HG03108 (cell line): ENCODE measurements around the gene TECPR2.
"Not testable (repeated sequence)": the region's sequence is repeated elsewhere in the genome, so short reads cannot be mapped to it uniquely, and the experiment has no call there.

Experiments
- ATAC-seq: cut with Tn5 transposase; IDR thresholded peaks from one replicate; pipeline ENCODE4 v1.9.1; 2021; ENCODE audit warnings: moderate library complexity; ENCODE audit not compliant: unreplicated experiment

TECPR2 gene

DNA sequence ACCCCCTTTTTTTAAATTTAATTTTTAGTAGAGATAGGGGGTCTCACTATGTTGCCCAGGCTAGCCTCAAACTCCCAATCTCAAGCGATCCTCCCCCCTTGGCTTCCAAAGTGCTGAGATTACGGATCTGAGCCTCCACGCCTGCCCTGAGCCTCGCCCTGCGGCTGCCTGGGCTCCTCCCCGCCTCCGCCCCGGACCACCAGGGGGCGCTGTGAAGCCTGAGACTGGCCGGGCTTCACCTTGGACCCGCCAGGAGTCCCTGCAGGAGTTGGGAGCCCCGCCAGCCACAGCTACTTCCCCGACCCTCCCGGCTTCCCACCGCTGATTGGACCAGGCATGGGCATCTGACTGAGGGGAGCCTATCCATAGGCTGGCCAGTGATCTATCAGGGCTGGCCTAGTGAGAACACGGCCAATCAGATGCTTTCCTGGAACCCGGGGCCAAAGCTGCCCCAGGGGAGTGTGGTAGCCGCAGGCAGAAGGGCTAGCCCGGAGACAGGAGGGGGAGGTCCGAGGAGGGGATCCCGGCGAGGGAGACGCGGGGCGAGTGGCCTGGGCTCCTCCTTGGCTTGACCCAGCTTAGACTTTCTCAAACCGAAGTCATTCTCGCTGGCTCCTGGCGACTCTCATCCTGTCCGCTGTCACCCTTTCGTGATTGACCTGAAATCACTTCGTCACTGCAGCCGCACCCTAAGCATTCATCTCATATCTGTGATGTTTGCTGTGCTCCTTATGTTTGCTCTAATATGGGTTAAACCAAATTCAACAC is 161.9 kb downstream of the TECPR2 start:
- peak; percentile 97 for ATAC-seq

DNA sequence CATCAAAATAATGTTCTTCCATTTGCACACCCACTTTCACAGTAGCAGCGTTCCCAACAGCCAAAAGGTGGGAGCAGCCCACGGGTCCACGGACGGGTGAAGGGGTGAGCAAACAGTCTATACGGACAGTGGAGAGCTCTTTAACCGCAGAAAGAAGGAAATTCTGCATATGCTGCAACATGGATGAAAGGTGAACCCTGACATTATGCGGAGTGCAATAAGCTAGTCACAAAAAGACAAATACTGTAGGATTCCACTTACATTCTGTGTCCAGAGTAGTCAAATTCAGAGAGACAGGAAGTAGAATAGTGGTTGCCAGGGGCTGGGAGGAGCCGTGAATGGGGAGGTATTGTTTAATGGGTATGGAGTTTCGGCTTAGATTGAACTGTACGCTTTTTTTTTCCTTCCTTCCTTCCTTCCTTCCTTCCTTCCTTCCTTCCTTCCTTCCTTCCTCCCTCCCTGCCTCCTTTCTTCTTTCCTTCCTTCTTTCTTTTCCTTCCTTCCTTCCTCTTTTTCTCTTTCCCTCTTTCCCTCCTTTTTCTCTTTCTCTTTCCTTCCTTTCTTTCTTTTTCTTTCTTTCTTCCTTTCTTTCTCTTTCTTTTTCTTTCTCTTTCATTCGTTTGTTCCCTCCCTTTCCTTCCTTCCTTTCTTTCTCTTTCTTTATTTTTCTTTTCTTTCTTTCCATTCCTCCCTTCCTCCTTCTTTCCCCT is 162.6 kb downstream of the TECPR2 start:
- ATAC-seq, result no peak

DNA sequence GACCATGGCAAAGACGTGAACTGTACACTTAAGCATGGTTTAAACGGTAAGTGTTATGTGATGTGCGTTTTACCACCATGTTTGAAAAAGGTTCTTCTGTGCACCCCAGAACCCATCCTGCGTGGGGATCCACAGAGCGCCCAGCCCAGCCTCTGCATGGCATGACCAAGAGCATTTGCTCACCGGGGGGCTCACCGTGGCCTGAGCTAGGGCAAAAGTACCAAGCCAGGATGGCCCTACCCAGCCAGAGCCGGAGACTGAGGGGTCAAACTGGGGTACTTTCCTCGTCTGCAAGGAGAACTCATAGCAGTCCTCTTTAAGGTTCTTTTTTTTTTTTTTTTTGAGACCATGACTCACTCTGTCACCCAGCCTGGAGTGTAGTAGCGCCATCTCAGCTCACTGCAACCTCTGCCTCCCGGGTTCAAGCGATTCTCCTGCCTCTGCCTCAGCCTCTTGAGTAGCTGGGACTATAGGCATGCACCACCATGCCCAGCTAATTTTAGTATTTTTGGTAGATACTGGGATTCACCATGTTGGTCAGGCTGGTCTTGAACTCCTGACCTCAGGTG is 163.3 kb downstream of the TECPR2 start:
- ATAC-seq, result no peak

GRCh38 chr14:102528431-102529170 is 165.9 kb downstream of the TECPR2 start:
- no peak for ATAC-seq

DNA sequence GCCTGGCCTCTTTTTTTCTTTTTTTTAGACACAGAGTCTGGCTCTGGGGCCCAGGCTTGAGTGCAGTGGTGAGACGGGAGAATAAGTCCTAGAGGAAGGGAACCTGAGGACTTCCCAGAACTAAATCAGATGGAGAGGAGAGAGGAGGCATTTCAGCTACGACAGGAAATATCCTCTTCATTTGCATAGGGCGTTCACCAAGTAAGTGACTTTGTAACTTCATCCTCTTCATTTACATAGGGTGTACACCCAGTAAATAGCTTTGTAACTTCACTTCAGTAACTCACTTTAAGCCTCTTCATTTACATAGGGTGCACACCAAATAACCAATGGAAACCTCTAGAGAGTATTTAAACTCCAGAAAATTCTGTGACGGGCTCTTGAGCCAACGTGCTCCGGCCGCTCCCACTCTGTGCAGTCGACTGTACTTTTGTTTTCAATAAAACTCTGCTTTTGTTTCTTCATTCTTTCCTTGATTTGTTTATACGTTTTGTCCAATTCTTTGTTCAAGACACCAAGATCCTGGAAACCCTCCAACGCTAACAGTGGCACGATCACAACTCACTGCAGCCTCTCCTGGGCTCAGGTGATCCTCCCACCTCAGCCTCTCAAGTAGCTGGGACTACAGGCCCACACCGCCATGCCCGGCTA is 168.2 kb downstream of the TECPR2 start:
- ATAC-seq, result no peak

- ATAC-seq, result no peak
Observed at GRCh38 chr14:102532204-102532658, 169.5 kb downstream of the TECPR2 start.

DNA sequence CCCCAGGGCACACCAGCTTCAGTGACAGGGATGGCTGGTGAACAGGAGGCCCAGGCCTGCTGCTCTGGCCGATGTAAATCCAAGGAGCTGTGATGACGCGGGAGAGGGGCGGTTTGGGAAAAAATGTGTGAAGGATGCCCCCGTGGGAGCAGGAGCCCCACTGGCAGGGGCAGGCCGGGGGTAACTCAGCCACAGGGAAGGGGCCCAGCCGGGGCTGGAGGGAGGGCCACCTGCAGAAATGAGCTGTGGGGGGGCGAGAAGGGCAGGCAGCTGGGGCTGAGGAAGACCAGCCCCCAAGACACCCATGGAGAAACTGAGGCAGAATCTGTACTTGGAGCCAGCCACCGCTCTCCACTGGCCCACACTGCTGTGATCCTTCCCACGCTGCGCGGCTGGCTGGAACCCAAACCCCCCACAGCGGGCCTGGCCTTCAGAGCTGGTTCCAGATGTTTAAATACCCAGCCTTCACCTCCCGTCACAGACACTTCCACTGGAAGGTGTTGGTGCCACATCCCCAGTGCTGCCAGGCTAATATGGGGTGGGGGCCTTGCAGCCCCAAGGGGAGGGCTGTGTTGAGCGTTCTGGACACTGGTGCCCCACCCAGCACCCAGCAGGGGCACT is 175.3 kb downstream of the TECPR2 start:
- no peak for ATAC-seq

DNA sequence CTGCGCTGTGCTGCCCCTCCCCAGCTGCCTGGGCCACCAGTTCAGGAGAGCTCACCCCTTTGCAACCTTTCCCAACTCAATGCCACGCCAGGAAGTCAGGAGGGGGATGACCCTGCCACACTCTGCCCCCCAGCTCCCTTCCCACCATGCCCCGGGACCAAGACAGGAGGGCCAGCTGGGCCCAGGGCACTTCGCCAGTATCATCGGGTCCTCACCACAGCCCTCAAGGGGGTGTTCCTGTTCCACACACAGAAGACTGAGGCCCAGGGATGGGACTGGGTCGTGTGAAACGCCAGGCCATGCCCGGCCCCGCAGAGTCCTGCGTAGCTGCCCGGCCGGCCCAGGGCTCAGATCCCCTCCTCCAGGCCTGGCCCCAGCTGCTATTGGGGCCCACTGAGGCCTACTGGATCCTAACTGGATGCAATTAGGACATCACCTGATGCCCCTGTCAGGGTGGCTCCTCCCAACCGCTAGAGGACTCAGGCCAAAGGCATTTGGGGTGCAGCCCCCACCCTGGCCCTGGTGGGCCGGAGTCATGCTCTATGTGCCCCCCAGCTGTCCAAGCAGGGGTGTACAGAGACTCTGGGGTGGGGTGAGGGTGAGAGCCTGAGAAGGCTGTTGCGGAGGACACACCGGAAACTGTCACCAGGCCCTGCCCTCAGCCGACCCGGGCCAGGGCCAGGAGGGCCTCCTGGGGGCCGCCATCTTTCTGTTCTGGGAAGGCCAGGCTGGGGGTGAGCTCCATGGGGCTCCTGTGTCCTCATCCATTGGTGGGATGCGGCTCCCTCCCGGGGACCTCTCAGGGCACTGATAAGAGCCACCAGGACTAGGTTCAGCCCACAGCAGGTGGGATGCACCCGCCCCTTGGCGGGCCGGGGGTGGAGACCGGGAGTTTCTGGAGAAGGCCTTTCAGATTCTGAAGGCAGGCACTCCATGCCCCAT is 176.1 kb downstream of the TECPR2 start:
- ATAC-seq, result no peak

DNA sequence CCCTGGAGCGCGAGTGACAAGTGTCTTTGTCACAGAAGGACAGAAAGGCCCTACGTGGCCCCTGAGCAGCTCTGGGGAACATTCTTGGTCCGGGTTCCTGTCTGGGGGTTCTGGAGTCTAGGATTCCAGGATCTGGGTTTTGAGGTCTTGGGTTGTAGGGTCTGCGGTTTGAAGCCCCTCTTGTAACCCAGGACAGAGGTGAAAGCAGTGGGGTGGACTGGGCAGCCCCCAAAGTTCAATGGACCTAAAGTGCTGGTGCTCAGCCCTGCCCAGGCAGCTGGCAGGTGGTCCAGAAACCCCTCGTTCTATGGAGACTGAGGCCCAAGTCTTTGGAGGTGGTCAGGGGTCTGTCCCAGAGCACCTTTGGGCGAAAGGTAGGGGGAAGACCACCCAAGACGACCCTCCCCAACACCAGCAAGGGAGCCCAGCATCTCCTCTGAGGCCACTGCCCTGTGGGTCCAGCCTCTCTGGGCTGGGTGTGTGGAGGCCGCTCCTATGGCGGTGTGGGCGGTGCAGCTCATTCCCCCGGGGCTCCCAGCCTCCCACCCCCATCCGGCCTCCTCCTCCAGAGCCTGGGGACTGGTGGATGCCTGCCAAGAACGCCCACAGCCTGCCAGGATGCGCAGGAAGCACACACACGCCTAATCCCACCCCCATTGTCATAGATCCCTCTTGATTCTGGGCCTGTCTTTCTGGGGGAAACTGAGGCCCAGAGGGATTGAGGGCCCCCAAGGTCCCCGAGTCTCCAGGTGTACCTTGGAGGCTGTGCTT is 177.0 kb downstream of the TECPR2 start:
- ATAC-seq, result no peak

DNA sequence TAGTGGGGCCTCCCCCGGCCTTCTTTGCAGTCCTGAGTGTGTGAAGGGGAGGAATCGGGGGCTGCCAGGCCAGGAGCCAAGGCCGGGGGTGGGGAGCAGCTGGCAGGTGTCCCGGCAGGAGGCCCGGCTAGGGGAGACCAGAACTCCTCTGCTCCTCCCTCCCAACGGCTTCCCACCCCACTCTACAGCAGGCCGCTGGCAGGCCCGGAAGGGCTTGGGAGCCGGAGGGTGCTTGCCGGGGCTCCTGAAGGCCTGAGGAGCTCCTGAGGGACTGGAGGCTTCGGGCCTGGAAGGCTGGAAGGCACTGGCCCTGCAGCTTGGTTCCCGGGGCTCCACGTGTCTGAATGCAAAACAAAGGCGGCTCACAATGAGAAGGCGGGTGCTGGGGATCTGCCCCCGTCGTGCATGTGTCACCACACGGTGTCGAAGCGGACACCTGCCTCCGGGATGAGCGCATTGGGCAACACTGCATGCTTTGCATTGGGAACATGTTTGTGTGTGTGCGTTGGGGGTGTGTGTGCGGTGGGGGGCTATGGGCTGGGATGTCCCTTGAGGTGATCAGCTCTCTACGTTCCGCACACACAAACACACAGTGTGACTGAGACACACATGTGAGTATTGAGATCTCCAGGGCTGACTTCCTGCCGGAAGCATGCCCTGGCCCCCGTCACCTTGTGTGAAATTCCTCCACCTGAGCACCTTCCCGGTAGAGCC is 177.7 kb downstream of the TECPR2 start:
- ATAC-seq, result no peak

GRCh38 chr14:102541029-102541491 is 178.3 kb downstream of the TECPR2 start:
- ATAC-seq, result not testable (repeated sequence)

- ATAC-seq, result no peak
Observed at GRCh38 chr14:102541771-102542170, 179.0 kb downstream of the TECPR2 start.

- no peak for ATAC-seq
Observed at GRCh38 chr14:102544046-102544746, 181.5 kb downstream of the TECPR2 start.

DNA sequence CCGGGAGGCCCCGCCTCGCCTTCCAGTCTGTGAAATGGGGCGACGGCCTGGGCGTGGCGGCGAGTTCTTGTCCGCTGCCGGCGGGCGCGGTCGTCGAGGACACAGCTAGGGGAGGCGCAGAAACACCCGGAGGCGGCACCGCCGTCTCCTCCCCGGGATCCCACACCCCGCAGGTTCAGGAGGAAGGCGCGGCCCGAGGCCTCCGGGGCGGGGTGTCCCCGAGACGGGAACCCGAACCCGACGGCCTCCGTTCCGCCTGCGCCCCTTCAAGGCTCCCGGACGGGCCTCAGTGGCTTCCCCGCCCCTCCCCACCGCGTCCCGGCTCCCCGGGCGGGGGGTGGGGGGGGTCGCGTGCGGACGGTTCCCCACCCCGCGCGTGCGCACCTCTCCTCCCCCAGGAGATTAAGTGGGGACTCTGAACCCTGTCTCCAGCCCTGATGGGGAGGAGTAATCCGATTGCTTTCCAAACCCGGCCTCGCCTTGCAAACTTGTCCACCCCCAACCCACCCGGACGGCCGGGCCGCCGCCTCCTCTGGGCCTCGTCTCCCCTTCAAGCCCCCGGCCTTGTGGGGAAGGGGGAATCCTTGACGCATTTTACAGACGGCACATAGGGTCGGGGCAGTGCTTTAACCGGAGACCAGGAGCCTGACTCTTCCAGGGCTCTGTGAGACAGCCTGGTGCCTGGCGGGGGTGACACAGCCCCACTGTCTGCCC is 182.2 kb downstream of the TECPR2 start:
- ATAC-seq, result no peak

GRCh38 chr14:102545461-102546265 is 182.9 kb downstream of the TECPR2 start:
- ATAC-seq, result no peak
